Fibroblast of skin of back (primary cell): ENCODE data around the gene ABCC11.
A peak's percentile ranks its signal among the peaks of the same experiment; 100 is the strongest.

Experiments
- DNase-seq: peaks from one replicate; pipeline ENCODE4 v3.0.0-alpha.2; 2013

Gene ABCC11

GRCh38 chr16:48126801-48127644 is 120.3 kb downstream of the ABCC11 start:
- peak; percentile 100 for DNase-seq

- peak; percentile 50 for DNase-seq
Observed at GRCh38 chr16:48125888-48126287, 121.5 kb downstream of the ABCC11 start.

- DNase-seq: no peak
Observed at GRCh38 chr16:48124266-48124665, 123.1 kb downstream of the ABCC11 start.

DNA sequence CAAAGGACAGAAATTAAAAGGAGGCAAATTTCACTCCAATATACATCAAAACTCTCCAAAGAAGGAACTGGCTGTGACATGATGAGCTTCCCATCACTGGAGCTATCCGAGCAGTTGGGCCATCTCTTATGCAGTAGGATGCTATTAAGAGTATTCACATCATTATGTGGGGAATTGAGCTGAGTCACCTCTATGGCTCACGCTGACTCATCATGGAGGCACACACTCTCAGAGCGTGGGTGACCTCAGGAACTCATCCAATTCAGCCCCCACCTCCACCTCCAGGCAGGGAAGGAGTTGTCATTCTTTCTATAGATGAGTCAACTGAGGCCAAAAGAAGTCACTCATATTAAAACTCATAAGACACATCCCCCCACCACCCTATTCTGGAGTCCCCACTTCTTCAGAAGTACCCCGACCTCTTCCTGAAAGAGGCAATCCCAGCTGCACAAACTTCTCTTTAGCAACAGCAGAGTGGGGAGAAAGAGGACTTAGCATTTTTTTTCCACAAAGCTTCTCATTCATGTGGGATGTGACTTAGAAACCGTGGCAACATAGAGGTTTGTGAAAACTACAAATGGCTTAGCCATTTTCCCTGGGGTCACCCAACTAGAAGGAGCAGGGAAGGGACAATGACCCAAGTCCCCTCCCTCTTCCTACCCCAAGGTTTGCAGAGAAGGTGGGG is 124.1 kb downstream of the ABCC11 start:
- DNase-seq: peak; percentile 100

DNA sequence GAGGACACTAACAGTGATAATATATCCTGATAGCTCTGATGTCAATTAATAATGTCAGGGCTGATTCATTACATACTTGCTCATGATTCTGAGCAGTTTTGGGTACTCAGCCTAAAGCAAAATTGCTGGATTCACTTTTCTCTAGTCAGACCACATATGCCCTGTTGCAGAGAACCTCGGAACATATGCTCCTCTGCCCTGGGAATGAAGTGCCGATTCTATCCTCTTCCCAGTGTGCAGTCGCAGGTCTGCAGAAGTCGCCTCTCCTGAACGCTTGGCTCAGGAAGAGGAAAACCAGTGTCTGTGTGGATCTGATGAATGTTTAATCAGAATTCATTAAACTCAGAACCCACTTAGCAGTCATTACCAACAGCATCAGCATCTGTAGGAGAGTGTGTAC is 126.1 kb downstream of the ABCC11 start:
- DNase-seq: no peak

DNA sequence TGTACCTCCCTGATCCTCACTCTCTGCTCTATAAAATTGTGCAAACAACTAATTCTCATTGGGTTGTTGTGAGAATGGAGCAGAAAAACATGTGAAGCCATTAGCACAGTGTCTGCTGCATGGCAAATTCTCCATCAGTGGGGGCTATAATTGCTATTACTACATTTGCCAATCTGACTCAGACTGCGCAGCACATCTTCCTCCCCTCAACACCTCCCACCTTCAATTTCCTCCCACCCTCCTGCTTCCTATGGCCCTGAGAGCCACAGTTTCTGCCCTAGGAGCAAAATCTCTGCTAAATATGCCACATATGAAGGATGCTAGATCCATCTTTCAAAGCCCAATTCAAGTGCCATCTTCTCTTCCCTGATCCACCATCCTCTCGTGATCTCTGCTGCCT is 128.5 kb downstream of the ABCC11 start:
- no peak for DNase-seq

DNA sequence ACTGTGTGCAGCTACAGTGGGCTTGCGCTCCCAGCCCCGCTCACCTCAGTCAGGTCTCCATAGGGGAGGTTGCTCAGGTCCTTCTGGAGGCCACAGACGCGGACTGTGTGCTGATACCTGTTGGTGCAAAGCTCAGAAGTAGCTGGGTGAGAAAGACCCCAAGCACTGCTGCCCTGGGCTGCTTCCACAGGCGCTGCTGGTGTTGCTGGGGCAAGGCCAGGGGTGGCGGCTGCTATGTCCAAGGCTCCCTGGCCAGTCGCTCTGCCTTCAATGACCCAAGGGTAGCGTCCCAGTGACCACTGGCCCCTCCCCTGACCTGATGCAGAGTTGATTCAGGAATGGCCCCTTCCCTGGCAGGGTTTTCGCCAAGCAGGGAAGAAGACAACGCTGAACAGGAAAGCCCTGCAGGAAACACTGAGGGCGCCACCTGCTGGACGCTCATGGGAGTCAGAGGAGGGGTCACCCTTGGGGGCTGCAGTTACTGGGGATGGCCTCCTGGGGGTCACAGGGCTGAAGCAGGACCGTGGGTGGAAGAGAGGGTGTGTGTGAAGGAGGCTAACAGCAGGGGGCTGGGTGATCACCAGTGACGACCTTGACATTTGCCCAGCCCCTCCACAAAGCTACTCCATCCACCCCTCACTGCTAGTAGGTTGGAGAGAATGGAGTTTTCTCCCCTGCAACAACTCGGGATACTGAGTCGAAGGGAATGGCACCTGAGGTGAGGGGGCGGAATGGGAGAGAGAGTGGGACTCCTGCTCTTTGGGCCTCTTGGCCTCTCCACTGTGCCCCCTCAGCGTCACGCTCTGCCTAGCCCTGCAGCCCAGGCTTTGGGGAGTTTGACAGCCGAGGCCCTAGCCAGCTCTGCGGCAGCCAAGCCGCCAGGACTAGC is 129.9 kb downstream of the ABCC11 start:
- DNase-seq: peak; percentile 63
